Activated CD4-positive, alpha-beta T cell treated with anti-CD3 and anti-CD28 coated beads, Interleukin-2, amount 10 ng/mL, durations not matched to agents 24 days and 14 days (primary cell): ENCODE results near the gene TTC36. TPM values are rescaled to one million over a fixed set of nuclear protein-coding genes. Genes with fewer than 3 reads are reported as not detected.
"Not testable (repeated sequence)": the region's sequence is repeated elsewhere in the genome, so short reads cannot be mapped to it uniquely, and the experiment has no call there.

Source experiments
- DNase-seq: peaks from one replicate; pipeline ENCODE4 v3.0.0; 2022
- H3K27ac Mint-ChIP-seq: one replicate; pipeline ENCODE4 v1.8.0; 2022; ENCODE audit warnings: mild to moderate bottlenecking, mixed read lengths
- H3K27me3 Mint-ChIP-seq: one replicate; pipeline ENCODE4 v1.8.0; 2022; ENCODE audit warnings: mixed read lengths
- H3K36me3 Mint-ChIP-seq: one replicate; pipeline ENCODE4 v1.8.0; 2022; ENCODE audit warnings: low read depth, mild to moderate bottlenecking, mixed read lengths
- H3K4me1 Mint-ChIP-seq: one replicate; pipeline ENCODE4 v1.8.0; 2021; ENCODE audit warnings: mixed read lengths
- H3K4me3 Mint-ChIP-seq: one replicate; pipeline ENCODE4 v1.8.0; 2022; ENCODE audit warnings: mild to moderate bottlenecking, moderate library complexity, mixed read lengths
- H3K9me3 Mint-ChIP-seq: one replicate; pipeline ENCODE4 v1.8.0; 2021; ENCODE audit warnings: mixed read lengths
- intact Hi-C: fragments of 100-400 bp; cut with micrococcal nuclease; formaldehyde crosslinking; loops from one replicate; pipeline ENCODE4 v1.15.1; 2023
- total RNA-seq: library from RNA; stranded (reverse); gene quantifications from 2 replicates; pipeline ENCODE4 v1.2.3, GENCODE V29; 2022

Gene TTC36
- total RNA-seq, 1 donor from 2014 or later, result 0.65 TPM

DNA sequence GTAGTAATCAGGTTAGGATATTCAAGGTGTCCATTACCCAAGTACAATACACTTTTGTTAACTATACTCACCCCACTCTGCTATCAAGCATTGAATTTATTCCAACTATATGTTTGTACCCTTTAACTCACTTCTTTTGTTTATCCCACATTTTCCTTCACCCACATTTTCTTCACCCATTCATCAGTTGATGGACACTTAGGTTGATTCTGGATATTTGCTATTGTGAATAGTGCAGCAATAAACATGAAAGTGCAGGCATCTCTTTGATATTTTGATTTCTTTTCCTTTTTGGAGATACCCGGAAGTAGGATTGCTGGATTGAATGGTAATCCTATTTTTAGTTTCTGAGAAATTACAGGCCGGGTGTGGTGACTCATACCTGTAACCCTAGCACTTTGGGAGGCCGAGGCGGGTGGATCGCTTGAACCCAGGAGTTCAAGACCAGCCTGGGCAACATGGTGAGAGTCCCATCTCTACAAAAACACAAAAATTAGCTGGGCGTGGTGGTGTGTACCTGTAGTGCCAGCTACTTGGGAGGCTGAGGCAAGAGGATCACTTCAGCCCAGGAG lies 10.2 kb downstream of the TTC36 start:
- H3K27ac Mint-ChIP-seq, result no peak overlapping the region
- intact Hi-C loops, result no loop called here
- no peak for DNase-seq
- no peaks in the 10 kb centered on the region for H3K36me3 Mint-ChIP-seq
- H3K27me3 Mint-ChIP-seq, result no peaks in the 10 kb centered on the region
- no peak overlapping the region for H3K4me3 Mint-ChIP-seq
- no peaks in the 10 kb centered on the region for H3K9me3 Mint-ChIP-seq
- H3K4me1 Mint-ChIP-seq, result no peaks in the 10 kb centered on the region

DNA sequence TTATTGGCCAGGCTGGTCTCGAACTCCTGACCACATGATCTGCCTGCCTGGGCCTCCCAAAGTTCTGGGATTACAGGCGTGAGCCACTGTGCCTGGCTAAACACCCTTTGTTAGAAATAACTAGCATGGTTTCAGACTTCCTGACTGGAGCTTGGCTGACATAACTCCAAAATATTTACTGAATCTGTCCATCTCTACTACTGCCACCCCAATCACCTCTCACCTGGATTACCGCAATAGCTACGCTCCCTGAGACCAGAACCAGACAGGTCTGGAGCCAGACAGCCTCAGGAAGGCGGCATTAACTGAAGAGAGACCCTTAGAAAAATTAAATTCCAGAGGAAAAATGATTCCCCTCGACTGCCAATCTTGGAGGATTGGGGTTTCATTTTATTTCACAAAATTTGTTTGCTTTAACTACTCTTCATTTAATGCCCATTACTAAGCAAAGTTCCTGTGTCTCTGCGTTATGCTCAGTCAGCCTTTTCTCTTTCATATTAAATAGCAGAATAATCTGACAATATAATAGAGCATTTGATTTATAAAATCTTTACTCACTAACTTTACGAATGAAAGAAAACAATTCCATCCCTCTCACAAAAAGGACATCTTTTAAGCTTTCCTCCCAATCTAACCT lies 16.9 kb downstream of the TTC36 start:
- Mint-ChIP-seq H3K36me3 (peaks cover 2% of the 10 kb centered on the region), H3K9me3 (no peaks in the 10 kb centered on the region), H3K27me3 (no peaks in the 10 kb centered on the region), H3K4me1 (no peaks in the 10 kb centered on the region), H3K4me3 (no peak overlapping the region), H3K27ac (no peak overlapping the region)
- intact Hi-C loops, result no loop called here
- DNase-seq, result no peak

DNA sequence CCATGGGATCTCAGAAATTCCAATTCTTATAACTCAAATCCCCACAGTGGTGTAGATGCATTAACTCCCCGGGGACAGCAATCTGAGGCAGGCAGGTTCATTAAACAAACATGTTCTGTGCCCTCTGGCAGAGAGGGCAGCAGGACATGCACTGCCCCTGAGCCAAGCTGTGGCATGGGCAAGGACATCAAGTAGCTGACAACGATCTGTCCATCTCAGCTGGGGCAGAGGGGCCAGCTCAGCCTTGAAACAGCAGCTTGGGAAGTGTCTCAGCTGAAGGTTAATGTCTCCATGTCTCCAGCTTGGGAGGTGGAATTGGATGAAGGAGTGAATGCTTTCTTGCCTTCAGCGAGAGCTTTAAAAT lies 17.4 kb downstream of the TTC36 start:
- DNase-seq, result no peak
- Mint-ChIP-seq H3K4me1 (no peaks in the 10 kb centered on the region), H3K27ac (no peak overlapping the region), H3K9me3 (no peaks in the 10 kb centered on the region), H3K27me3 (no peaks in the 10 kb centered on the region), H3K4me3 (no peak overlapping the region), H3K36me3 (peaks cover 2% of the 10 kb centered on the region)
- intact Hi-C loops, result no loop called here

DNA sequence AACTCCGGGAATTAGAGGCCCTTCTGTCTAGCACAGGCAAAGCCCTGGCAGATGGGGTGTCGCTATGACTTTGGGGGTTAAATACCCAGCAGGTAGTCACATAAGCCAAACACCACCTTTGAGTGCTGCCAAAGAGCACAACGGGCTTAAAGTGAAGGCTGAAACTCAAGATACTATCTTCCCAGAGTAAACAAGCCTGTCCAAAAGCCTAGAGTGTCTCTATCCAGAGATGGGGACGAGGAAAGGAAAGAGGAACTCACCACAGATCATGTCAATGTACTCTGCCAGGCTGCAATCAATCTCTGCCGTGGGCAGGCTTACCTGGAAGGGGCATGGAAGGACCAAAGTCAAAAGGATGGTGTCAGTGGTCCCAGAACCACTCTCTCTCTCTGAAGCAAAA lies 18.3 kb downstream of the TTC36 start:
- Mint-ChIP-seq H3K4me1 (no peaks in the 10 kb centered on the region), H3K27ac (no peak overlapping the region), H3K4me3 (no peak overlapping the region), H3K36me3 (peaks cover 4% of the 10 kb centered on the region), H3K27me3 (no peaks in the 10 kb centered on the region), H3K9me3 (no peaks in the 10 kb centered on the region)
- intact Hi-C loops, result no loop called here
- no peak for DNase-seq

DNA sequence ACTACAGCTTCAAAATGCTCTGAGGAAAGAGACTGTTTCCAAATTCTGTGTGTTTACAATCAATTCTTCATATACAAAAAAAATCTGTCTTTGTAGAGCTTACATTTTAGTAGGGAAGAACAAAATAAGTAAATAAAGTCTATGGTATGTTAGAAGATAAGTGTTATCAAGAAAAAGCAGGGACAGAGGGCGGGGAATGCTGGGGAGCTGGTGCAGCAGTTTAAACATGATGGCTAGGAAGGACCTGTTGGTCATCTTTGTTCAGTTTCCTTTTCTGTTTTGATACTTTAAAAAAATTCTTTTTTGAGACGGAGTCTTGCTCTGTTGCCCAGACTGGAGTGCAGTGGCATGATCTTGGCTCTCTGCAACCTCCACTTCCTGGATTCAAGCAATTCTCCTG lies 19.9 kb downstream of the TTC36 start:
- intact Hi-C loops, result no loop called here

DNA sequence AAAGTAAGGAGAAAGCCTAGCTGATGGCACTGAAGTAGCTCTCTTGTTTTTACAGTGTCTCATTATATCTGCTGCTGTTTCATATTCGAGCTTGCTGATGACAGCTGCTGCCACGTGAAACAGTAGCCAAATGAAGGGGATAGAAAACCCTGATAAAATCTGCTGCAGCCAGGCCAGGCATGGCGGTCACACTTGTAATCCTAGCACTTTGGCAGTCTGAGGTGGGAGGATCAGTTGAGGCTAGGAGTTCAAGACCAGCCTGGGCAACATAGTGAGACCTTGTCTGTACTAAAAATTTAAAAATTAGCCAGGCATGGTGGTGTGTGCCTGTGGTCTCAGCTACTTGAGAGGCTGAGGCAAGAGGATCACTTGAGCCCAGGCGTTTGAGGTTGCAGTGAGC lies 25.1 kb downstream of the TTC36 start:
- Mint-ChIP-seq H3K27me3 (no peaks in the 10 kb centered on the region), H3K4me1 (no peaks in the 10 kb centered on the region), H3K9me3 (no peaks in the 10 kb centered on the region), H3K36me3 (peaks cover 32% of the 10 kb centered on the region), H3K27ac (no peak overlapping the region), H3K4me3 (no peak overlapping the region)
- intact Hi-C loops, result no loop called here
- no peak for DNase-seq

More for the DNA sequence above, 19.9 kb downstream of the TTC36 start:
- Mint-ChIP-seq H3K9me3 (no peaks in the 10 kb centered on the region), H3K4me1 (no peaks in the 10 kb centered on the region), H3K4me3 (no peak overlapping the region), H3K36me3 (peaks cover 12% of the 10 kb centered on the region), H3K27me3 (no peaks in the 10 kb centered on the region), H3K27ac (no peak overlapping the region)
- no peak for DNase-seq

DNA sequence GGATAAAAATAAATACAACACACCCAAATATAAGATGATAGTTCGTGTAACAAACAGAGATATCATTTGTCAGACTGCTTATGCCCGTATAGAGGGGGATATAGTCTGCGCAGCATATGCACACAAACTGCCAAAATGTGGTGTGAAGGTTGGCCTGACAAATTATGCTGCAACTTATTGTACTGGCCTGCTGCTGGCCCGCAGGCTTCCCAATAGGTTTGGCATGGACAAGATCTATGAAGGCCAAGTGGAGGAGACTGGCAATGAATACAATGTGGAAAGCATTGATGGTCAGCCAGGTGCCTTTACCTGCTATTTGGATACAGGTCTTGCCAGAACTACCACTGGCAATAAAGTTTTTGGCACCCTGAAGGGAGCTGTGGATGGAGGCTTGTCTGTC lies 33.5 kb downstream of the TTC36 start:
- H3K9me3 Mint-ChIP-seq, result no peaks in the 10 kb centered on the region
- H3K27ac Mint-ChIP-seq, result no peak overlapping the region
- peaks cover 12% of the 10 kb centered on the region for H3K4me1 Mint-ChIP-seq
- H3K4me3 Mint-ChIP-seq, result no peak overlapping the region
- intact Hi-C loops, result no loop called here
- no peak for DNase-seq
- peaks cover 17% of the 10 kb centered on the region for H3K36me3 Mint-ChIP-seq
- no peaks in the 10 kb centered on the region for H3K27me3 Mint-ChIP-seq

DNA sequence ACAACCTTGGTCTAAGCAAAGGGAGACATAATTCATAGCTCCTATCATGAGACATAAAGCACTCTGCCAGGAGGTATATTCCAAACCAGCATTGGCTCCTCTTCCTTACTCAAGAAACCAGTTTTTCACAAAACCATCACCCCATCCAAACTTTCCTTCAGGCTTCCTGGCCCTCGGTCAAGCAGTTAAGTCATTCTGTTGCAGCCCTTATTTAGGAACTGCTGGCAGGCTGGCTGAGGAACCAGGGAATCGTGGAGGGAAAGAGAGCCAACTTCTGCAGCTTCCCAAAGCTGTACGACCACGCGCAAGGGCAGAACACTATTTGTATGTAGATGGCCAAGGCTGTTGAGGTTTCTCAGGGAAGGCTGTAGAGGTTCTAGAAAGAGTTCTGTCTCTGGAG lies 37.8 kb downstream of the TTC36 start:
- Mint-ChIP-seq H3K4me3 (peak overlapping the region; percentile 57), H3K27me3 (no peaks in the 10 kb centered on the region), H3K27ac (no peak overlapping the region), H3K4me1 (peaks cover 13% of the 10 kb centered on the region), H3K9me3 (no peaks in the 10 kb centered on the region), H3K36me3 (no peaks in the 10 kb centered on the region)
- intact Hi-C loops, result no loop called here
- DNase-seq, result no peak

DNA sequence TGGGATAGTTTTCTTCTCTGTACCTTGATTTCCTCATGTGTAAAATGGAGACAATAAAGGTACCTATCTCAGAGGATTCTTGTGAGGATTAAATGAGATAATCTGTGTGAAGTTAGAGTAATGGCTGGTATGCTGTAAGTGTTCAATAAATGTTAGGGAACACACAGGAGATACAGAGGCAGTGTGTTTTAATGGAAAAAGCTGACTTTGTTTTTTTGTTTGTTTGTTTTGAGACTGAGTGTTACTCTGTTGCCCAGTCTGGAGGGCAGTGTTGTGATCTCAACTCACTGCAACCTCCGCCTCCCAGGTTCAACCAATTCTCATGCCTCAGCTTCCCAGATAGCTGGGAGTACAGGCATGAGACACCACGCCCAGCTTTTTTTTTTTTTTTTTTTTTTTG lies 42.4 kb downstream of the TTC36 start:
- Mint-ChIP-seq H3K4me3 (no peak overlapping the region), H3K27me3 (no peaks in the 10 kb centered on the region), H3K4me1 (peaks cover 22% of the 10 kb centered on the region), H3K9me3 (no peaks in the 10 kb centered on the region), H3K36me3 (peaks cover 6% of the 10 kb centered on the region), H3K27ac (no peak overlapping the region)
- intact Hi-C loops, result loop anchor here (5.0 kb wide), 3 partner anchors 132 to 262 kb away; partner anchors contain the start of gene KMT2A
- DNase-seq, result no peak

DNA sequence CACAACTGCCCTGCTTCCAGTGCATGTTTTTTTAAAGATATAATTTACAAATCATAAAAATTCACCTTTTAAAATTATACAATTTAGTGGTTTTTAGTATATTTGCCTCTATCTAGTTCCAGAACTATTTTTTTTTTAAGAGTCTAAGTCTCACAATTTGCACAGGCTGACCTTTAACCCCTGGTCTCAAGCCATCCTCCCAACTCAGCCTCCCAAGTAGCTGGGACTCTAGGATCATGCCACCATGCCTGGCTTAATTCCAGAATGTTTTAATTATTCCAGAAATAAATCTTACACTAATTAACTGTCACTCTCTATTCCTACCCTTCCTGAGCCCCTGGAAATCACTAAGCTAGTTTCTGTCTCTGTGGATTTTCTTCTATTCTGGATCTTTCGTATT lies 43.5 kb downstream of the TTC36 start:
- Mint-ChIP-seq H3K36me3 (peaks cover 11% of the 10 kb centered on the region), H3K4me3 (no peak overlapping the region), H3K9me3 (no peaks in the 10 kb centered on the region), H3K4me1 (peaks cover 26% of the 10 kb centered on the region), H3K27me3 (no peaks in the 10 kb centered on the region), H3K27ac (no peak overlapping the region)
- DNase-seq, result no peak
- intact Hi-C loops, result loop anchor here (5.0 kb wide), 3 partner anchors 133 to 263 kb away; partner anchors contain the start of gene KMT2A

DNA sequence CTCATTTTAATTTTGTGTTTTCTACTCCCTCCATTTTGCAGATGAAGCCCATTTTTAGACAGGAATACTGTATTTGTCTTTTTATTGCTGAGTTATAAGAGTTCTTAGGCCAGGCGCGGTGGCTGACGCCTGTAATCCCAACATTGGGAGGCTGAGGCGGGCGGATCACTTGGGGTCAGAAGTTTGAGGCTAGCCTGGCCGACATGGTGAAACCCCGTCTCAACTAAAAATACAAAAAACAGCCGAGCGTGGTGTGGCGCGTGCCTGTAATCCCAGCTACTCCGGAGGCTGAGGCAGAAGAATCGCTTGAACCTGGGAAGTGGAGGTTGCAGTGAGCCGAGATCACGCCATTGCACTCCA lies 44.4 kb downstream of the TTC36 start:
- Mint-ChIP-seq H3K4me1 (peaks cover 31% of the 10 kb centered on the region), H3K4me3 (peak overlapping the region; percentile 97), H3K27ac (peak overlapping the region; percentile 93), H3K36me3 (peaks cover 14% of the 10 kb centered on the region)
- not testable (repeated sequence) for DNase-seq, H3K27me3 Mint-ChIP-seq, H3K9me3 Mint-ChIP-seq
- intact Hi-C loops, result loop anchor here (2.0 to 5.0 kb wide), 5 partner anchors 37 to 264 kb away; partner anchors contain the start of genes ATP5MG and KMT2A

DNA sequence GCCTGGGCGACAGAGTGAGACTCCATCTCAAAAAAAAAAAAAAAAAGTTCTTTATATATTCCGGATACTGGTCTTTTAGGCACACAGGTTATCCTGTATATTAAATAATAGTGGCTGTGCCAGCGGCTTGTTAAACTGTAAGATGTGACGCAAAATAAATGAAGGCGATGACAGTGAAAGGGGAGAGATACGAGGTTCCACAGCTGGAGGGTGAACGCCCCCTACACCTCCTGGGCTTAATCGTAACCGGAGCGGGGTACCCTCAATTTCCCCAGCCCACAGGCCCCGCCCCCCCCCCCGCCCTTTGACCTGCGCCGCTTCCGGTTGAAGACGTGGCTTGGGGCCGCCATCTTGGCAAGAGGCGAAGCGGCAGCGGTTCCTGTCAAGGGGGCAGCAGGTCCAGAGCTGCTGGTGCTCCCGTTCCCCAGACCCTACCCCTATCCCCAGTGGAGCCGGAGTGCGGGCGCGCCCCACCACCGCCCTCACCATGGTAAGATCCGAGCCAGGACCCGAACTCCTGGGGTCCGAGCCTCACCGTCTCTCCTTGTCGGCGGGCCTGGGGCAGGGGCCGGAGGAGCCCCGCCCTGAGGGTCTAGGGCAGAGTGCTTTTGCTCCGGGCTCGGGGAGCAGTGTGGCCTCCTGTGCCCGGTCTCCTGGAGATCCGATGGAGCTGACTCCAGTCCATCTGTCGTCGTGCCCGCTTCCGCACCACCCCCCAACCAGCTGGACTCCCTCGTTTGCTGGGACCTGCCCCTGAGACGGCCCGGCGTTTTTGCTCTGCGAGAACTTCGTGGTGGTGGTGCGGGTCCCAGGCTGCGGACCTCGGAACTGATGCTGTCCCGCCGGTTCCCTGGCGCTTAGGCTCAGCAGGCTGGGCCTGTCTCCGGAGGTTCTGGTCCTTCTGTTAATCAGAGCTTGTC lies 45.0 kb downstream of the TTC36 start, which contains the start of gene ARCN1:
ARCN1 (plus strand) TSS at position 349 of the 920 bp plus-strand sequence; CDS start at position 488, 139 bp downstream.
- Mint-ChIP-seq H3K4me1 (peaks cover 34% of the 10 kb centered on the region), H3K9me3 (no peaks in the 10 kb centered on the region), H3K36me3 (peaks cover 16% of the 10 kb centered on the region), H3K27me3 (no peaks in the 10 kb centered on the region), H3K4me3 (peak within 1 kb of the TSS; percentile 97), H3K27ac (peak within 1 kb of the TSS; percentile 93)
- intact Hi-C loops, result loop anchor here (2.0 to 5.0 kb wide), 5 partner anchors 36 to 265 kb away; partner anchors contain the start of genes ATP5MG and KMT2A
- peak; percentile 93 for DNase-seq

DNA sequence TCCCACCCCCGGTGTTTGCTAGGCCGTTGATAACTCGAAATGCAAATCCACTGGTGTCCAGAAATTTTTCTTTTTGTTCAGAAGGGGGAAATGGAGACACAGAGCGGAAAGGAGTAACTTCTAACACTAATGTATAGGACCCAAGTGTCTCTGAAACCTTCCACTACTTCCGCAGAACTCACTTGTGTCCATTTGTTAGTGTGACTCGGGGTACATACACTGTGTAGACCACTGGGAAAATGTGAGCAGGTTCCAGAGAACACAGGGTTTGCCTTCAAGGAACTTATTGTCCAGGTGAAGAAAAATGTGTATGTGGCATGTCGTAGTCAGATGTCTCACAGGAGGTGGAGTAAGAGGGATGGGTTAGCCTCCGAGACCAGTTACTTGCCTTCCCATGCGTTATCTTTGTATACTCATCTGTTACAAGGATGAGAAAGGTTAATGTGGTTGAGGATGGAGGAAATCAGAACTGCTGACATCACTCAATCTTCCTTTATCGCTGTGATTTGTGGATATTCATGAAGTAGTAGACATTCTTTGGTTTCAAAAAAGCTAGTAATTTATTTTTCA lies 45.8 kb downstream of the TTC36 start:
- Mint-ChIP-seq H3K9me3 (no peaks in the 10 kb centered on the region), H3K27ac (peak overlapping the region; percentile 93), H3K36me3 (peaks cover 19% of the 10 kb centered on the region), H3K4me3 (peak overlapping the region; percentile 97), H3K27me3 (no peaks in the 10 kb centered on the region), H3K4me1 (peaks cover 35% of the 10 kb centered on the region)
- intact Hi-C loops, result loop anchor here (2.0 to 5.0 kb wide), 5 partner anchors 36 to 266 kb away; partner anchors contain the start of genes ATP5MG and KMT2A
- DNase-seq, result peak; percentile 77
